ENCODE data around the gene PDZD2.

Gene PDZD2

DNA sequence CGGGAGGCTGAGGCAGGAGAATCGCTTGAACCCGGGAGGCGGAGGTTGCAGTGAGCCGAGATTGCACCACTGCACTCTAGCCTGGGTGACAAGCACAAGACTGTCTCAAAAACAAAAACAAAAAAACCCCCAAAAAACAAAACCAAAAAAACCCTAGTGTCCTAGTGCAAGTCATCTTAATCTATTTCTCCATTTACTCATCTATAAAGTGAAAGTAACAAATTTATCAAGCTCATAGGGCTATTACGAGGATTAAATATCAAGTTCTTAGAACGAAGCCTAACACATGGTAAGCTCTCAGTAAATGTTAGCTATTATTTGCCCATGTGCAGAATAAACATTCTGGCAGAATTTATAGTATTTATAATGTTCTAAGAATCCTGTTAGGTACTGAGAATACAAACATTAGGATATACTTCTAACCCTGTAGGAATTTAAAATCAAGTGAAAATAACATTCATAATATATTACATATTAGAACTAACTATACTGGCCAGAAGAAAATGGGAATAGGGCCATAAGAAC, 490.2 kb downstream of the PDZD2 start:
- no peak for TF ChIP-seq SUZ12 (IDR thresholded peaks at IDR 0.05; ENCODE audit: extremely low read depth, insufficient read depth, insufficient read length)
- TF ChIP-seq YY1 (IDR thresholded peaks at IDR 0.05; ENCODE audit: insufficient read depth, insufficient read length): no peak
- TF ChIP-seq ZNF274 (IDR thresholded peaks at IDR 0.05; ENCODE audit: low read depth, low read length): no peak
- Histone ChIP-seq H3K36me3 (ENCODE audit: insufficient read depth, insufficient read length, low read length) (peaks cover 49% of the 10 kb centered on the region), H3K9me3 (ENCODE audit: insufficient read depth, low read length) (no peaks in the 10 kb centered on the region), H3K27me3 (ENCODE audit: insufficient read depth, insufficient read length) (no peaks in the 10 kb centered on the region), H3K4me1 (ENCODE audit: insufficient read depth, insufficient read length) (no peaks in the 10 kb centered on the region), H3K4me3 (ENCODE audit: insufficient read length, low read depth) (no peak overlapping the region), H3K9ac (ENCODE audit: insufficient read length, low read depth) (no peak overlapping the region)
- no peak for DNase-seq (ENCODE audit: low read depth, low spot score)

DNA sequence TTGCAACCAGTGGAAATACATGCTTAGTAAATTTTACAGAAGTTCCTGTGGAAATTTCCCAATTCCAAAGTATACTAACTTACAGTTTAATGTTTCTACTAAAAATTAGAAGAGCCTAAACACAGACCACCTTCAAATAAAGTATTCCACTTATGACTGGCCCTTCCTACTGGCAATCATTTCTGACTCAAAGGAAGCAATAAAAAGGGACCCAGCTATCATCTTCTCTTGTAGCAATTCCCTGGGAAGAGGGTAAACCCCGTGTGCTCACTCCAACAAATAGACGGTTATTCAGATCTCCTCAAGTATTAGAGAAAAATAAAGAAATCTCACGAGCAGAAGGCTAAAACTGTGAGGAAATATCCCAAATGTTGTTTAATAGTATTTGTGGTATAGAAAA, 491.9 kb downstream of the PDZD2 start:
- Histone ChIP-seq H3K4me1 (ENCODE audit: insufficient read depth, insufficient read length) (no peaks in the 10 kb centered on the region), H3K36me3 (ENCODE audit: insufficient read depth, insufficient read length, low read length) (peaks cover 52% of the 10 kb centered on the region), H3K27me3 (ENCODE audit: insufficient read depth, insufficient read length) (no peaks in the 10 kb centered on the region), H3K9ac (ENCODE audit: insufficient read length, low read depth) (no peak overlapping the region), H3K9me3 (ENCODE audit: insufficient read depth, low read length) (no peaks in the 10 kb centered on the region), H3K4me3 (ENCODE audit: insufficient read length, low read depth) (no peak overlapping the region)
- DNase-seq (ENCODE audit: low read depth, low spot score): no peak
- TF ChIP-seq ZNF274 (IDR thresholded peaks at IDR 0.05; ENCODE audit: low read depth, low read length) (no peak), YY1 (IDR thresholded peaks at IDR 0.05; ENCODE audit: insufficient read depth, insufficient read length) (no peak), SUZ12 (IDR thresholded peaks at IDR 0.05; ENCODE audit: extremely low read depth, insufficient read depth, insufficient read length) (no peak)

DNA sequence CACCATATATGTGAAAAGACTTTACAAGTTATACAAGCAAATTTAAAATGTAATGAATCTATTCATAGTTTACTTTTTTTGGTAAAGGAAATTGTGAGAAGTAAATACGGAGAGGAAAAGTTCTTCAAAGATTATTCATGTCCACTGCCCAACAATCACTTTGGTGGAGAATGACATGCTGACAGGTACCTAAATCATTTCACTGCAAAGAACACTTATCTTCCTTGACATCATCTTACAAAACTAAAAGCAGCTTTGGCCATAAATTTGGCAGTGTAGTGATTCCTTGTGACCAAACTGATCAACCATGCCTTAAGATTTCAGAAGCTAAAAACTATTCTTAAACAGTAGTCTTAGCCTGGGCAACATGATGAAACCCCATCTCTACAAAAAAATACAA, 492.7 kb downstream of the PDZD2 start:
- H3K4me3 ChIP-seq (ENCODE audit: insufficient read length, low read depth): no peak overlapping the region
- H3K27me3 ChIP-seq (ENCODE audit: insufficient read depth, insufficient read length): no peaks in the 10 kb centered on the region
- no peaks in the 10 kb centered on the region for H3K4me1 ChIP-seq (ENCODE audit: insufficient read depth, insufficient read length)
- H3K36me3 ChIP-seq (ENCODE audit: insufficient read depth, insufficient read length, low read length): peaks cover 47% of the 10 kb centered on the region
- no peaks in the 10 kb centered on the region for H3K9me3 ChIP-seq (ENCODE audit: insufficient read depth, low read length)
- DNase-seq (ENCODE audit: low read depth, low spot score): no peak
- TF ChIP-seq YY1 (IDR thresholded peaks at IDR 0.05; ENCODE audit: insufficient read depth, insufficient read length): no peak
- no peak for TF ChIP-seq SUZ12 (IDR thresholded peaks at IDR 0.05; ENCODE audit: extremely low read depth, insufficient read depth, insufficient read length)
- TF ChIP-seq ZNF274 (IDR thresholded peaks at IDR 0.05; ENCODE audit: low read depth, low read length): no peak
- H3K9ac ChIP-seq (ENCODE audit: insufficient read length, low read depth): no peak overlapping the region

DNA sequence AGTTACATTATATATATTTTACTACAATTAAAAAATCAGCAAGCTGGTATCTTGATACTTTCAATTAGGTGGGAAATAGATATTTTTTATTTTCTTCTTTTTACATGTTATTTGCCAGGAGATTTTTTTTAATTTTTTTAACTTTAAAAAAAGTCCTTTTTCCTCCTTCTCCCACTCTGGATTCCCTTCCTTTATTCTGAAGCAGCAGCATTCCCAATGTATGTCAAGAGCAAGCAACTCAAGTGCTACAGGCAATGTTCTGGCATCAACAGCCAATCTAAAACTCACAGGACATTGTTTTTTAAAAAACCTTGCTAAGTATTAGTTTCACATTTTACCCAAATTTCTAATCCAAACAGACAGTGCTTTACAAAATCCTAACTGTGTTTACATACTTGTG, 493.8 kb downstream of the PDZD2 start:
- Histone ChIP-seq H3K9me3 (ENCODE audit: insufficient read depth, low read length) (no peaks in the 10 kb centered on the region), H3K4me1 (ENCODE audit: insufficient read depth, insufficient read length) (no peaks in the 10 kb centered on the region), H3K4me3 (ENCODE audit: insufficient read length, low read depth) (no peak overlapping the region), H3K27me3 (ENCODE audit: insufficient read depth, insufficient read length) (no peaks in the 10 kb centered on the region), H3K9ac (ENCODE audit: insufficient read length, low read depth) (no peak overlapping the region), H3K36me3 (ENCODE audit: insufficient read depth, insufficient read length, low read length) (peaks cover 45% of the 10 kb centered on the region)
- TF ChIP-seq YY1 (IDR thresholded peaks at IDR 0.05; ENCODE audit: insufficient read depth, insufficient read length) (no peak), ZNF274 (IDR thresholded peaks at IDR 0.05; ENCODE audit: low read depth, low read length) (no peak), SUZ12 (IDR thresholded peaks at IDR 0.05; ENCODE audit: extremely low read depth, insufficient read depth, insufficient read length) (no peak)
- no peak for DNase-seq (ENCODE audit: low read depth, low spot score)

DNA sequence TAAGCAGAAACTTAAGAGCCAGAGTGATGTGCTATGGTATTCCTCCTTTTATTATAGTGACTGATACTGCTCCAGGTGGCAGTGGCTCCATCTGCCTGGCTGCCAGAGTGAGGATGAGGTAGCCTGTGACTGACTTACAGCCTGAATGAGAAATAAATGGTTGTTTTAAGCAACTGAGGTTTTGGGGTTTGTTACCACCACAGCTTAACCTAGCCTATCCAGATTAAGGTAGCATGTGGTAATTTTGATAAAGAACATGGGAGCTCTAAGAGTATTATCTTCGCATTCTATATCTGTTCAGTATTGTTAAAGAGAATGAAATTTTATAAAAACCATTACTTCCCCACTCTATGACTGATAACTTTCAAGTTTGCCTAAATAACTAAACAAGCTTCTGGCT, 496.2 kb downstream of the PDZD2 start:
- Histone ChIP-seq H3K27me3 (ENCODE audit: insufficient read depth, insufficient read length) (no peaks in the 10 kb centered on the region), H3K9me3 (ENCODE audit: insufficient read depth, low read length) (no peaks in the 10 kb centered on the region), H3K4me3 (ENCODE audit: insufficient read length, low read depth) (no peak overlapping the region), H3K9ac (ENCODE audit: insufficient read length, low read depth) (no peak overlapping the region), H3K36me3 (ENCODE audit: insufficient read depth, insufficient read length, low read length) (peaks cover 46% of the 10 kb centered on the region), H3K4me1 (ENCODE audit: insufficient read depth, insufficient read length) (no peaks in the 10 kb centered on the region)
- TF ChIP-seq SUZ12 (IDR thresholded peaks at IDR 0.05; ENCODE audit: extremely low read depth, insufficient read depth, insufficient read length): no peak
- no peak for TF ChIP-seq YY1 (IDR thresholded peaks at IDR 0.05; ENCODE audit: insufficient read depth, insufficient read length)
- no peak for TF ChIP-seq ZNF274 (IDR thresholded peaks at IDR 0.05; ENCODE audit: low read depth, low read length)
- no peak for DNase-seq (ENCODE audit: low read depth, low spot score)

DNA sequence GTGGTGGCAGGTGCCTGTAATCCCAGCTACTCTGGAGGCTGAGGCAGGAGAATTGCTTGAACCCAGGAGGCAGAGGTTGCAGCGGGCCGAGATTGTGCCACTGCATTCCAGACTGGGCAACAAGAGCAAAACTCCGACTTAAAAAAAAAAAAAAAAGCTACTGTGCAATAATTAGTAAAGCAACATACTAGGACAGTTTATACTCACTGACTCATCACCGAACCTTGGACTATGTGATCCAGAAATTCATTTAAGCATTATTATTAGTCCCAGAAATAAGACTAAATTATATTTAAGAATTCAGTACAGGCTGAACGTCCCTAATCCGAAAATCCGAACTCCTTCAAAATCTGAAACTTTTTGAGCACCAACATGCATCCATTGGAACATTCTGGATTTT, 497.4 kb downstream of the PDZD2 start:
- Histone ChIP-seq H3K4me3 (ENCODE audit: insufficient read length, low read depth) (no peak overlapping the region), H3K9me3 (ENCODE audit: insufficient read depth, low read length) (no peaks in the 10 kb centered on the region), H3K27me3 (ENCODE audit: insufficient read depth, insufficient read length) (no peaks in the 10 kb centered on the region), H3K4me1 (ENCODE audit: insufficient read depth, insufficient read length) (no peaks in the 10 kb centered on the region), H3K36me3 (ENCODE audit: insufficient read depth, insufficient read length, low read length) (peaks cover 49% of the 10 kb centered on the region), H3K9ac (ENCODE audit: insufficient read length, low read depth) (no peak overlapping the region)
- no peak for TF ChIP-seq YY1 (IDR thresholded peaks at IDR 0.05; ENCODE audit: insufficient read depth, insufficient read length)
- TF ChIP-seq ZNF274 (IDR thresholded peaks at IDR 0.05; ENCODE audit: low read depth, low read length): no peak
- DNase-seq (ENCODE audit: low read depth, low spot score): no peak

DNA sequence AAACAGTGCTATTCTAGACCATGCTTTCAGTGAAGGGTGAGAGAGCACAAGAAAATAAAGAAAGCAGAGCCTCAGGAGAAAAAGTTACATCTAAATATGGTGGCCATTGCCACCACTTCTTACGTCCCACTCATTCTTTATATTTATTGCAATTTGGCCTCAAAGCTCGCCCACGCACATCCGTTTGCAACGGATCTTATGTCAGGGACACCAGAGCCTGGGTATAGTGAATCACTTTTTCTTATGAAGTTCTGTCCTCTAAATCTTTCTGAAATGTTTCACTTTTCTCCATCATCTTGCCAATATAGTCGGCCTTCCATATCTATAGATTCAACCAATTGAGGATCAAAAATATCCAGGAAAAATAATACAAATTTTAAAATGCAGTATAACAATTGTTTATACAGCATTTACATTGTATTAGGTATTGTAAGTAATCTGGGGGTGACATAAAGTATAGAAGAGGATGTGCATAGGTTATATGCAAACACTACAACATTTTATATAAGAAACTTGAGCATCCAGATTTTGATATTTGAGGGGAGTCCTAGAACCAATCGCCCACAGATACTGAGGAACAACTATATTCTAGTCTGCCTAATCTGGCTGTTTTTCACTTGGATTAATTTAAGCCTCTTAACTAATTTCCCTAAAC, 500.0 kb downstream of the PDZD2 start:
- no peak overlapping the region for H3K9ac ChIP-seq (ENCODE audit: insufficient read length, low read depth)
- H3K27me3 ChIP-seq (ENCODE audit: insufficient read depth, insufficient read length): no peaks in the 10 kb centered on the region
- H3K4me3 ChIP-seq (ENCODE audit: insufficient read length, low read depth): no peak overlapping the region
- DNase-seq (ENCODE audit: low read depth, low spot score): no peak
- H3K36me3 ChIP-seq (ENCODE audit: insufficient read depth, insufficient read length, low read length): peaks cover 39% of the 10 kb centered on the region
- H3K9me3 ChIP-seq (ENCODE audit: insufficient read depth, low read length): peaks cover 5% of the 10 kb centered on the region; the same call in 1 of the 2 replicates
- no peak for TF ChIP-seq SUZ12 (IDR thresholded peaks at IDR 0.05; ENCODE audit: extremely low read depth, insufficient read depth, insufficient read length)
- TF ChIP-seq YY1 (IDR thresholded peaks at IDR 0.05; ENCODE audit: insufficient read depth, insufficient read length): no peak
- TF ChIP-seq ZNF274 (IDR thresholded peaks at IDR 0.05; ENCODE audit: low read depth, low read length): no peak
- H3K4me1 ChIP-seq (ENCODE audit: insufficient read depth, insufficient read length): no peaks in the 10 kb centered on the region

Measured in NT2/D1 (cell line).